SK-N-SH treated with all-trans-retinoic acid at 6 μM for 48 hours (cell line): ENCODE data around the gene FUBP1.

Experiments
- ATAC-seq: fragments of 200-7000 bp; cut with Tn5 transposase; 3 replicates; pipeline ENCODE4 v1.9.1; 2020; ENCODE audit warnings: mild to moderate bottlenecking, moderate library complexity
- ARNTL ChIP-seq: fragments of 450-650 bp; formaldehyde crosslinking; IDR thresholded peaks from 2 replicates; pipeline ENCODE4 v1.5.0; 2020; ENCODE audit warnings: low read depth, mild to moderate bottlenecking, moderate library complexity, borderline replicate concordance
- BACH2 ChIP-seq: fragments of 250-450 bp; sonication (Bioruptor Pico); IDR thresholded peaks from 2 replicates; pipeline ENCODE4 v1.9.0; 2021; ENCODE audit warnings: mild to moderate bottlenecking, borderline replicate concordance
- CREB5 ChIP-seq: fragments of 250-450 bp; sonication (Bioruptor Pico); IDR thresholded peaks from 2 replicates; pipeline ENCODE4 v1.5.1; 2020; ENCODE audit warnings: low read depth, mild to moderate bottlenecking, moderate library complexity
- CSDC2 ChIP-seq: fragments of 250-450 bp; sonication (Bioruptor Pico); IDR thresholded peaks from 2 replicates; pipeline ENCODE4 v1.5.0; 2020; ENCODE audit warnings: mild to moderate bottlenecking, moderate library complexity
- ESRRG ChIP-seq: fragments of 250-450 bp; sonication (Bioruptor Pico); IDR thresholded peaks from 2 replicates; pipeline ENCODE4 v1.6.1; 2021; ENCODE audit warnings: mild to moderate bottlenecking
- GLIS3 ChIP-seq: fragments of 250-450 bp; sonication (Bioruptor Pico); IDR thresholded peaks from 2 replicates; pipeline ENCODE4 v1.5.0; 2020; ENCODE audit warnings: mild to moderate bottlenecking, moderate library complexity
- ISL1 ChIP-seq: fragments of 250-450 bp; sonication (Bioruptor Pico); IDR thresholded peaks from 2 replicates; pipeline ENCODE4 v2.1.2; 2022; ENCODE audit warnings: mild to moderate bottlenecking, moderate library complexity
- OSR1 ChIP-seq: fragments of 250-450 bp; sonication (Bioruptor Pico); IDR thresholded peaks from 2 replicates; pipeline ENCODE4 v1.8.0; 2022; ENCODE audit warnings: moderate library complexity, mild to moderate bottlenecking, inconsistent platforms
- PATZ1 ChIP-seq: fragments of 250-450 bp; sonication (Bioruptor Pico); IDR thresholded peaks from 2 replicates; pipeline ENCODE4 v1.8.0; 2020; ENCODE audit warnings: mild to moderate bottlenecking, moderate library complexity, borderline replicate concordance
- POU6F1 ChIP-seq: fragments of 250-450 bp; sonication (Bioruptor Pico); IDR thresholded peaks from 2 replicates; pipeline ENCODE4 v1.8.0; 2021; ENCODE audit warnings: low read depth, mild to moderate bottlenecking, moderate library complexity, borderline replicate concordance
- PPARA ChIP-seq: fragments of 250-450 bp; sonication (Bioruptor Pico); IDR thresholded peaks from 2 replicates; pipeline ENCODE4 v1.5.0; 2020; ENCODE audit warnings: mild to moderate bottlenecking, borderline replicate concordance
- SNAI2 ChIP-seq: fragments of 250-450 bp; sonication (Bioruptor Pico); IDR thresholded peaks from 2 replicates; pipeline ENCODE4 v1.5.0; 2020; ENCODE audit warnings: mild to moderate bottlenecking, moderate library complexity
- TCF4 ChIP-seq: fragments of 250-450 bp; sonication (Bioruptor Pico); IDR thresholded peaks from 2 replicates; pipeline ENCODE4 v1.8.0; 2021; ENCODE audit warnings: mild to moderate bottlenecking, moderate library complexity, borderline replicate concordance
- TOX ChIP-seq: fragments of 250-450 bp; sonication (Bioruptor Pico); IDR thresholded peaks from 2 replicates; pipeline ENCODE4 v1.8.0; 2021; ENCODE audit warnings: mild to moderate bottlenecking, moderate library complexity, borderline replicate concordance
- TSHZ2 ChIP-seq: fragments of 250-450 bp; sonication (Bioruptor Pico); IDR thresholded peaks from 2 replicates; pipeline ENCODE4 v1.5.0; 2020; ENCODE audit warnings: mild to moderate bottlenecking, moderate library complexity
- ZC3H10 ChIP-seq: fragments of 250-450 bp; sonication (Bioruptor Pico); IDR thresholded peaks from 2 replicates; pipeline ENCODE4 v1.5.1; 2021; ENCODE audit warnings: mild to moderate bottlenecking, moderate library complexity
- ZFP30 ChIP-seq: fragments of 450-650 bp; formaldehyde crosslinking; IDR thresholded peaks from 2 replicates; pipeline ENCODE4 v1.5.0; 2022; ENCODE audit warnings: mild to moderate bottlenecking, moderate library complexity
- ZNF565 ChIP-seq: fragments of 450-650 bp; formaldehyde crosslinking; conservative IDR thresholded peaks from 2 replicates; pipeline ENCODE4 v1.5.0; 2020; ENCODE audit warnings: low read depth, mild to moderate bottlenecking, moderate library complexity
- ZNF70 ChIP-seq: fragments of 450-650 bp; formaldehyde crosslinking; IDR thresholded peaks from 2 replicates; pipeline ENCODE4 v1.5.0; 2020; ENCODE audit warnings: mild to moderate bottlenecking, moderate library complexity
- ZNF8 ChIP-seq: fragments of 450-650 bp; formaldehyde crosslinking; IDR thresholded peaks from 2 replicates; pipeline ENCODE4 v1.5.0; 2020; ENCODE audit warnings: mild to moderate bottlenecking, moderate library complexity

The FUBP1 gene

GRCh38 chr1:77953907-77954306 lies 25.0 kb downstream of the FUBP1 start:
- ATAC-seq = no peak
- TF ChIP-seq ESRRG (no peak), ARNTL (no peak), ZNF565 (CRISPR knock-in tag) (no peak), BACH2 (CRISPR knock-in tag) (no peak), TSHZ2 (CRISPR knock-in tag) (no peak), PATZ1 (no peak), CSDC2 (no peak), SNAI2 (CRISPR knock-in tag) (no peak), CREB5 (CRISPR knock-in tag) (no peak), TOX (no peak), ISL1 (CRISPR knock-in tag) (no peak), OSR1 (CRISPR knock-in tag) (no peak), TCF4 (CRISPR knock-in tag) (no peak), ZFP30 (CRISPR knock-in tag) (no peak), ZNF8 (CRISPR knock-in tag) (no peak), ZNF70 (CRISPR knock-in tag) (no peak), POU6F1 (CRISPR knock-in tag) (no peak), PPARA (CRISPR knock-in tag) (no peak), GLIS3 (CRISPR knock-in tag) (no peak)

- ATAC-seq = no peak
- no peak for TF ChIP-seq TOX
- no peak for TF ChIP-seq OSR1 (CRISPR knock-in tag)
- no peak for TF ChIP-seq ZC3H10 (CRISPR knock-in tag)
- TF ChIP-seq GLIS3 (CRISPR knock-in tag) = no peak
- no peak for TF ChIP-seq PATZ1
Measured at GRCh38 chr1:77951328-77951727, 27.5 kb downstream of the FUBP1 start.

- ATAC-seq = no peak
- TF ChIP-seq TSHZ2 (CRISPR knock-in tag) = no peak
- no peak for TF ChIP-seq CREB5 (CRISPR knock-in tag)
- TF ChIP-seq POU6F1 (CRISPR knock-in tag) = no peak
- no peak for TF ChIP-seq BACH2 (CRISPR knock-in tag)
- TF ChIP-seq TOX = no peak
- no peak for TF ChIP-seq ARNTL
- no peak for TF ChIP-seq OSR1 (CRISPR knock-in tag)
- TF ChIP-seq ZC3H10 (CRISPR knock-in tag) = no peak
- no peak for TF ChIP-seq PATZ1
Measured at GRCh38 chr1:77950873-77951272, 28.0 kb downstream of the FUBP1 start.
